C4-2B (cell line): Measurements from ENCODE around the gene TANC1.

Source experiments
- ZFX ChIP-seq: fragments of 450-650 bp; IDR thresholded peaks from 2 replicates; pipeline ENCODE4 v1.6.1; 2017
- TF ChIP-seq, protein P1 (sequence below): fragments of 450-650 bp; conservative IDR thresholded peaks from 2 replicates; pipeline ENCODE4 v1.5.1; 2017; ENCODE audit warnings: mild to moderate bottlenecking

- TF ChIP-seq, protein P1, sequence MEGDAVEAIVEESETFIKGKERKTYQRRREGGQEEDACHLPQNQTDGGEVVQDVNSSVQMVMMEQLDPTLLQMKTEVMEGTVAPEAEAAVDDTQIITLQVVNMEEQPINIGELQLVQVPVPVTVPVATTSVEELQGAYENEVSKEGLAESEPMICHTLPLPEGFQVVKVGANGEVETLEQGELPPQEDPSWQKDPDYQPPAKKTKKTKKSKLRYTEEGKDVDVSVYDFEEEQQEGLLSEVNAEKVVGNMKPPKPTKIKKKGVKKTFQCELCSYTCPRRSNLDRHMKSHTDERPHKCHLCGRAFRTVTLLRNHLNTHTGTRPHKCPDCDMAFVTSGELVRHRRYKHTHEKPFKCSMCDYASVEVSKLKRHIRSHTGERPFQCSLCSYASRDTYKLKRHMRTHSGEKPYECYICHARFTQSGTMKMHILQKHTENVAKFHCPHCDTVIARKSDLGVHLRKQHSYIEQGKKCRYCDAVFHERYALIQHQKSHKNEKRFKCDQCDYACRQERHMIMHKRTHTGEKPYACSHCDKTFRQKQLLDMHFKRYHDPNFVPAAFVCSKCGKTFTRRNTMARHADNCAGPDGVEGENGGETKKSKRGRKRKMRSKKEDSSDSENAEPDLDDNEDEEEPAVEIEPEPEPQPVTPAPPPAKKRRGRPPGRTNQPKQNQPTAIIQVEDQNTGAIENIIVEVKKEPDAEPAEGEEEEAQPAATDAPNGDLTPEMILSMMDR, result no peak
- TF ChIP-seq ZFX, result no peak
Observed at GRCh38 chr2:159140070-159140769, 171.8 kb downstream of the TANC1 start.
